HG03039 (cell line): ENCODE data around the gene AURKB.
"Not testable (repeated sequence)": the region's sequence is repeated elsewhere in the genome, so short reads cannot be mapped to it uniquely, and the experiment has no call there.

Experiments
- ATAC-seq: cut with Tn5 transposase; IDR thresholded peaks from one replicate; pipeline ENCODE4 v1.9.1; 2021; ENCODE audit warnings: mild to moderate bottlenecking, moderate library complexity; ENCODE audit not compliant: unreplicated experiment

Gene AURKB

GRCh38 chr17:8189041-8189710 is 21.2 kb downstream of the AURKB start:
- ATAC-seq, result peak; percentile 0

- no peak for ATAC-seq
These were observed 22.0 kb downstream of the AURKB start for GRCh38 chr17:8188263-8188839.

- peak; percentile 20 for ATAC-seq
These were observed 22.7 kb downstream of the AURKB start for GRCh38 chr17:8187517-8188262.

GRCh38 chr17:8186787-8187516 is 23.4 kb downstream of the AURKB start:
- peak; percentile 10 for ATAC-seq

- ATAC-seq, result no peak
These were observed 24.0 kb downstream of the AURKB start for GRCh38 chr17:8186446-8186786.

GRCh38 chr17:8185582-8186445 is 24.6 kb downstream of the AURKB start:
- ATAC-seq, result no peak

GRCh38 chr17:8176998-8177731 is 33.2 kb downstream of the AURKB start:
- ATAC-seq, result no peak

GRCh38 chr17:8176197-8176940 is 34.0 kb downstream of the AURKB start, which contains the start of gene TMEM107:
TMEM107 (minus strand) TSS chr17:8176380; CDS start chr17:8176286, 94 bp downstream.
- peak; percentile 36 for ATAC-seq

- ATAC-seq, result no peak
These were observed 34.6 kb downstream of the AURKB start for GRCh38 chr17:8175795-8176196.

- ATAC-seq, result no peak
These were observed 36.5 kb downstream of the AURKB start for GRCh38 chr17:8173871-8174322.

GRCh38 chr17:8173056-8173870 is 37.1 kb downstream of the AURKB start:
- ATAC-seq, result peak; percentile 57

GRCh38 chr17:8170186-8170585 is 40.2 kb downstream of the AURKB start:
- not testable (repeated sequence) for ATAC-seq

GRCh38 chr17:8167526-8167925 is 42.8 kb downstream of the AURKB start:
- no peak for ATAC-seq

- ATAC-seq, result no peak
These were observed 43.6 kb downstream of the AURKB start for GRCh38 chr17:8166731-8167130.

GRCh38 chr17:8164815-8165131 is 45.6 kb downstream of the AURKB start:
- ATAC-seq, result no peak

GRCh38 chr17:8163978-8164814 is 46.2 kb downstream of the AURKB start:
- ATAC-seq, result no peak
